Spleen (tissue), 11 donors: Measurements from ENCODE around the gene TMEM169. TPM values are rescaled to one million over a fixed set of nuclear protein-coding genes. Genes with fewer than 3 reads are reported as not detected.

Experiments
- DNase-seq: peaks from one replicate; pipeline ENCODE4 v3.0.0-alpha.2; 2020
- H3K27ac ChIP-seq, 8 donors: fragments of 200-600 bp; sonication (generic) in 7 of 8; 1 replicate in 4 of 8; 2 replicates in 4 of 8; pipeline versions ENCODE4 v1.5.0 to v1.8.0; 2016 to 2021; ENCODE audit warnings: inconsistent platforms in 4 of 8, mild to moderate bottlenecking in 4 of 8, moderate library complexity in 1 of 8
- H3K27me3 ChIP-seq, 7 donors: fragments of 200-600 bp; sonication (generic) in 6 of 7; replicated peaks in 1 of 7; 1 replicate in 4 of 7; 2 replicates in 3 of 7; pipeline versions ENCODE4 v1.5.0 to v1.8.0; 2016 to 2021; ENCODE audit warnings: inconsistent platforms in 3 of 7, mild to moderate bottlenecking in 1 of 7
- H3K36me3 ChIP-seq, 6 donors: fragments of 200-600 bp; sonication (generic) in 5 of 6; 1 replicate in 4 of 6; 2 replicates in 2 of 6; pipeline versions ENCODE4 v1.5.0 to v1.8.0; 2016 to 2021; ENCODE audit warnings: inconsistent platforms in 2 of 6
- H3K4me1 ChIP-seq, 6 donors: fragments of 200-600 bp; sonication (generic) in 5 of 6; 1 replicate in 3 of 6; 2 replicates in 3 of 6; pipeline versions ENCODE4 v1.5.0 to v1.8.0; 2016 to 2021; ENCODE audit warnings: inconsistent platforms in 3 of 6
- H3K4me3 ChIP-seq, 8 donors: fragments of 200-600 bp; sonication (generic) in 7 of 8; 1 replicate in 4 of 8; 2 replicates in 4 of 8; pipeline versions ENCODE4 v1.5.0 to v1.8.0; 2016 to 2021; ENCODE audit warnings: inconsistent platforms in 4 of 8, mild to moderate bottlenecking in 4 of 8, moderate library complexity in 2 of 8
- H3K9me3 ChIP-seq, 8 donors: fragments of 200-600 bp; sonication (generic) in 7 of 8; 1 replicate in 4 of 8; 2 replicates in 4 of 8; pipeline versions ENCODE4 v1.5.0 to v1.8.0; 2016 to 2021; ENCODE audit warnings: inconsistent platforms in 4 of 8
- POLR2A ChIP-seq, 3 donors: fragments of 450-650 bp; IDR thresholded peaks; one replicate each; pipeline ENCODE4 v1.5.1; 2017; ENCODE audit warnings: antibody characterized with exemption in 3 of 3, mild to moderate bottlenecking in 1 of 3
- POLR2AphosphoS5 ChIP-seq, 3 donors: sonication (generic); formaldehyde crosslinking; IDR thresholded peaks; one replicate each; pipeline ENCODE4 v1.5.1; 2017; ENCODE audit warnings: antibody characterized with exemption in 3 of 3
- WGBS, 5 donors: extraction: QIAGEN DNeasy Blood & Tissue Kit in 3 of 5; methylation state at CpG; one replicate each; pipeline versions ENCODE4 v1.1.5 to v1.1.7; 2013 to 2018; 5-methylcytosine and 5-hydroxymethylcytosine counted together
- intact Hi-C: fragments of 100-400 bp; cut with DNase I; formaldehyde crosslinking; loops from one replicate; pipeline ENCODE4 v1.15.0; 2023; ENCODE audit warnings: low total_unique reads
- polyA plus RNA-seq, 3 donors: library from polyadenylated mRNA; stranded (reverse); fragments of 200-250 nt; gene quantifications; one replicate each; pipeline ENCODE4 v1.2.1, GENCODE V29; 2013
- total RNA-seq, 7 donors: library from RNA; depleted of rRNA in 3 of 7; stranded (reverse); fragments of >200 nt in 3 of 7; fragmentation: NEBNext Ultra II Directional in 4 of 7; extraction: Animal tissue kit (Norgen Biotek cat#: 25700) in 4 of 7; gene quantifications; one replicate each; pipeline versions ENCODE4 v1.1.0 to v1.2.1, GENCODE V29; 2016 to 2021
- TF ChIP-seq, protein P1 (sequence below), 11 experiments: fragments of 200-600 bp in 7 of 11; fragments of 450-650 bp in 4 of 11; sonication (generic) in 4 of 11; IDR thresholded peaks in 8 of 11; conservative IDR thresholded peaks in 3 of 11; 1 replicate in 7 of 11; 2 replicates in 4 of 11; pipeline versions ENCODE4 v1.4.0 to v1.8.0; 2016 to 2021; ENCODE audit warnings: antibody characterized with exemption in 11 of 11, inconsistent platforms in 4 of 11, mild to moderate bottlenecking in 1 of 11
- donor health status: healthy with polysubstance abuse.
- donor health status: DM: no; HTN: no; CAD: no; lungs with moderate emphysema.
- donor health status: DM: no; HTN: no; CAD: no.
- donor health status: Bipolar disorder and iron deficiency.
- donor health status: healthy.
- donor health status: DM: no; HTN: no; CAD: no.
- donor health status: DM: yes; HTN: yes; CAD: no.

TMEM169 gene
- total and polyA plus RNA-seq, 10 donors, result 0.19 to 1.3 (median 0.83) TPM

DNA sequence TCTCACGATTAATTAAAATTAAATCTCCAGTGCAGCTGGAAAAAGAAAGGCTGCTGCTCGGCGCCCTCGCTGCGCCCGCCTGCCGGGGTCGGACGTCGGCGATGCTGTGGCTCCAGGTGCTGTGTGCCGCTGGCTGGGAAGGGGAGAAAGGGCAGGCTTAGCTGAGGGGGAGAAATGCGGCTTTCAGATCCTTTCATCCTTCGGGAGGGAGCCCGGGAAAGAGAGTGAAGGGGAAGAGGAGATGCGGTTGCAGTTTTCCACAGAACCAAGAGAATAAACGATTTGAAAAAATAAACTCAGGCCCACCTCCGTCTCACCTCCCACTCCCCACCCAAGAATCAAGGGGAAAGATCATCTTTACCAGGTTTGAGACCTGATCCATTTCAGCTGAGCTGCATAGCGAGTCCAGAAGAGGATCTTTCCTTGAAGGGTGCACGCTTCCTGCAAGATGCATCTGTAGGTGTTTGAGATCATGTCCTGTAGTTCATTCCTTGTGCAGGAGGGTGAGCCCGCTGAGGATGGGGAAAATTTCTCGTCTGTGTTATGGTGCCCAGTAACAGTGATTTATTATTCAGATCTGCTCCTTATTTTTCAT is 495 bp downstream of the TMEM169 start:
- intact Hi-C loops, result no loop called here
- Histone ChIP-seq H3K27me3 (no peaks in the 10 kb centered on the region), H3K27ac (peak overlapping the region; percentile 44 to 86 (median 76)), H3K4me3 (peak overlapping the region; percentile 52 to 87 (median 71)), H3K36me3 (no peaks in the 10 kb centered on the region), H3K9me3 (no peaks in the 10 kb centered on the region), H3K4me1 (peaks cover 17 to 85% (median 57%) of the 10 kb centered on the region in 6 donors)
- WGBS, 5 donors, result 15 to 18% (median 17%) methylated on average over 22 of the region's 22 CpGs
- TF ChIP-seq POLR2AphosphoS5 (IDR thresholded peaks at IDR 0.05) (no peak), POLR2A (IDR thresholded peaks at IDR 0.05) (no peak)
- TF ChIP-seq, protein P1, sequence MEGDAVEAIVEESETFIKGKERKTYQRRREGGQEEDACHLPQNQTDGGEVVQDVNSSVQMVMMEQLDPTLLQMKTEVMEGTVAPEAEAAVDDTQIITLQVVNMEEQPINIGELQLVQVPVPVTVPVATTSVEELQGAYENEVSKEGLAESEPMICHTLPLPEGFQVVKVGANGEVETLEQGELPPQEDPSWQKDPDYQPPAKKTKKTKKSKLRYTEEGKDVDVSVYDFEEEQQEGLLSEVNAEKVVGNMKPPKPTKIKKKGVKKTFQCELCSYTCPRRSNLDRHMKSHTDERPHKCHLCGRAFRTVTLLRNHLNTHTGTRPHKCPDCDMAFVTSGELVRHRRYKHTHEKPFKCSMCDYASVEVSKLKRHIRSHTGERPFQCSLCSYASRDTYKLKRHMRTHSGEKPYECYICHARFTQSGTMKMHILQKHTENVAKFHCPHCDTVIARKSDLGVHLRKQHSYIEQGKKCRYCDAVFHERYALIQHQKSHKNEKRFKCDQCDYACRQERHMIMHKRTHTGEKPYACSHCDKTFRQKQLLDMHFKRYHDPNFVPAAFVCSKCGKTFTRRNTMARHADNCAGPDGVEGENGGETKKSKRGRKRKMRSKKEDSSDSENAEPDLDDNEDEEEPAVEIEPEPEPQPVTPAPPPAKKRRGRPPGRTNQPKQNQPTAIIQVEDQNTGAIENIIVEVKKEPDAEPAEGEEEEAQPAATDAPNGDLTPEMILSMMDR (IDR thresholded peaks at IDR 0.05 in 8 of 11, conservative IDR thresholded peaks at IDR 0.05 in 3 of 11), result no peak
- DNase-seq, result peak; percentile 81

DNA sequence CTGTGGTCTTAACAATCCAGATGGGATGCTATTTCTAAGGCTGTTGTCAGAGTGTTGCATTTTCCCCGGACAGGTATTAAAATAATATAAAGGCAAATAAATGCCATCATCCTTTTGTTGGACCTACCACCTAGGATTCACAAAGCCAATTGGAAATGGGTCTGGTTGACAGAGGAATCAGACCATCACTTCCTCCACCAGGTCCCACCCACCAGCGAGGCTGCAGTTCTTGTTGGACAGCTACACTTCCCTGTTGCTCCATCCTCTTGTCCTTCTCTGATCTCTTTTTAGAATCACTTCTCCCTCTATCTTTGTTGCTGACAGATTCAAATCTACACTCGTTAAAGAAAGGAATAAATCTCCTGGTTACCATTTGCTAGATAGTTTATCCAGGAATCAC is 1.1 kb downstream of the TMEM169 start:
- H3K27ac ChIP-seq, result peak overlapping the region in 5 of 8 donors; percentile 29 to 86 (median 83)
- intact Hi-C loops, result no loop called here
- WGBS, 5 donors, result 57 to 69% (median 61%) methylated on average over 3 of the region's 3 CpGs
- H3K4me1 ChIP-seq, result peaks cover 17 to 83% (median 57%) of the 10 kb centered on the region in 6 donors
- no peaks in the 10 kb centered on the region for H3K36me3 ChIP-seq
- no peaks in the 10 kb centered on the region for H3K9me3 ChIP-seq
- TF ChIP-seq POLR2A (IDR thresholded peaks at IDR 0.05) (no peak), POLR2AphosphoS5 (IDR thresholded peaks at IDR 0.05) (no peak)
- TF ChIP-seq, protein P1 (IDR thresholded peaks at IDR 0.05 in 8 of 11, conservative IDR thresholded peaks at IDR 0.05 in 3 of 11), result no peak
- H3K27me3 ChIP-seq, result no peaks in the 10 kb centered on the region
- H3K4me3 ChIP-seq, result peak overlapping the region in 3 of 8 donors; percentile 64 to 87 (median 67)
- no peak for DNase-seq

DNA sequence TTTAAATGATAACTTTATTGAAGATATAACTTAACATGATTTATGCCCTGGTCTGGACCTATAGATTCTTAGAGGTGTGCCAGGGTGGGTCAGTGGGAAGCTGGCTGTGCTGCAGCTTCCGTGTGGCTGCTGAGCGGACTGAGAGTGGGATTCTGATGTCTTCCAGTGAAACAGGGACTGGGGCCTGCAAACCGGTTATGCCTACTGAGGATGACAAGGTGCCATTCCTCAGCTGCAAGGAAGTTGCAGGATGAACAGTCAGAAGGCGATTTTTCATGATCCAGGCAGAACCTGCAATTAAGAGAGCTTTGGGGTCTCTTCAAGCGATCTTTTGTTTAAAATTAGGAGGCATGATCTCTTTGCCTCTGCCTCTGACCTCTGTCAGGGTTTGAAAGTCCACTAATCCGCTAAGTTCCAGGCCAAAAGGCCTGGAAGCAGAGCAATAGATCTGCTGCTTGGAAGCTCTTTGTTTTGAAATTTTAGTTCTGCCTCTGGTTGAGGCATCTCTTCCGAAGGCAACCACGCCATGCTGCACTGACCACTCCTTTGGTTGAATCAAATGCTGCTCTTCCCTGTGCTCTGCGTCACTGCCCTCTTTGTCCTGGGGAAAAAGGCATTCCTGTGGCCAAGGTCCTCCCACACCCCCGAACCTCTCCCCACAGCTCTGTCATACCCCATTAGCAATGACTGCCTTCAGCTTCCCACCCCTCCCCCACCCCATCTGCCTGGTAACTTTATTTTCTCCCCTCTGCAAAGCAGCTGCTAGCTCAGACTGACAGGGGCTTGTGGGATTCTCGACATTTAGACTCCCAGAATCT is 2.0 kb downstream of the TMEM169 start:
- no peaks in the 10 kb centered on the region for H3K27me3 ChIP-seq
- 84 to 89% (median 88%) methylated on average over 11 of the region's 11 CpGs for WGBS, 5 donors
- H3K27ac ChIP-seq, result peak overlapping the region in 6 of 8 donors; percentile 15 to 85 (median 52)
- no peak overlapping the region for H3K4me3 ChIP-seq
- H3K9me3 ChIP-seq, result no peaks in the 10 kb centered on the region
- no peaks in the 10 kb centered on the region for H3K36me3 ChIP-seq
- TF ChIP-seq POLR2AphosphoS5 (IDR thresholded peaks at IDR 0.05) (no peak), POLR2A (IDR thresholded peaks at IDR 0.05) (no peak)
- TF ChIP-seq, protein P1 (IDR thresholded peaks at IDR 0.05 in 8 of 11, conservative IDR thresholded peaks at IDR 0.05 in 3 of 11), result no peak
- no peak for DNase-seq
- peaks cover 17 to 75% (median 54%) of the 10 kb centered on the region in 6 donors for H3K4me1 ChIP-seq
- intact Hi-C loops, result no loop called here

DNA sequence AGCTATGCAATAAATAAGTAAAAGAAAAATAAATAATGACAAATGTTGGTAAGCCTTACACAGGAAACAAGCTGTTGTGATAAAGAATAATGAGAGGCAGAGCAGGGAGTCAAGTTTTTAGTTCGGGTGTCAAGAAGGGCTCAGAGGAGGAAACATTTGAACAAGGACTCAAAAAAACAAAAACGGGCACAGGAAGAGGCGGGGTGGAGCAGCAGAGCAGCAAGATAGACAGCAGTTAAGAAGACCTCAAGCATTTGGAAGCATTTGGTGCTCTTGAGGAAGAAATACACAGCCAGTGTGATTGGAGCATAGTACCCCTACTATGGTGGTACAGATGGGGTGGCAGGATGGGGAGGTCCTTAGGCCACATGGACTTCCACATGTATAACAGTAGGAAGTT is 2.8 kb downstream of the TMEM169 start:
- Histone ChIP-seq H3K36me3 (no peaks in the 10 kb centered on the region), H3K9me3 (no peaks in the 10 kb centered on the region), H3K27ac (peak overlapping the region in 7 of 8 donors; percentile 10 to 85 (median 57)), H3K4me1 (peaks cover 17 to 66% (median 49%) of the 10 kb centered on the region in 6 donors), H3K4me3 (no peak overlapping the region), H3K27me3 (no peaks in the 10 kb centered on the region)
- intact Hi-C loops, result no loop called here
- no peak for DNase-seq
- TF ChIP-seq POLR2AphosphoS5 (IDR thresholded peaks at IDR 0.05) (no peak), POLR2A (IDR thresholded peaks at IDR 0.05) (no peak)
- TF ChIP-seq, protein P1 (IDR thresholded peaks at IDR 0.05 in 8 of 11, conservative IDR thresholded peaks at IDR 0.05 in 3 of 11), result no peak
- WGBS, 5 donors, result 26 to 35% (median 26%) methylated on average over 3 of the region's 3 CpGs
